HUES64 (cell line): Measurements from ENCODE around the gene SIRT3.

Experiments used
- H3K27ac ChIP-seq: 2 replicates; pipeline ENCODE4 v1.7.0; 2013; ENCODE audit warnings: low read depth, low read length, inconsistent platforms
- H3K27me3 ChIP-seq: 2 replicates; pipeline ENCODE4 v1.6.1; 2013; ENCODE audit warnings: mild to moderate bottlenecking, low read length; ENCODE audit not compliant: insufficient read depth
- H3K36me3 ChIP-seq: 2 replicates; pipeline ENCODE4 v1.6.1; 2013; ENCODE audit warnings: mild to moderate bottlenecking, low read length; ENCODE audit not compliant: insufficient read depth
- H3K4me1 ChIP-seq: 2 replicates; pipeline ENCODE4 v1.6.1; 2013; ENCODE audit warnings: mild to moderate bottlenecking, low read length, moderate library complexity; ENCODE audit not compliant: insufficient read depth
- H3K4me3 ChIP-seq: 2 replicates; pipeline ENCODE4 v1.5.1; 2013; ENCODE audit warnings: mild to moderate bottlenecking, low read length, moderate library complexity
- H3K9ac ChIP-seq: 2 replicates; pipeline ENCODE4 v1.6.1; 2013; ENCODE audit warnings: mild to moderate bottlenecking, low read depth, low read length
- H3K9me3 ChIP-seq: 2 replicates; pipeline ENCODE4 v1.6.1; 2013; ENCODE audit warnings: low read depth, low read length; ENCODE audit not compliant: insufficient read depth
- WGBS: fragments of 150-250, 120-280 bp; methylation state at CpG from one replicate; pipeline ENCODE4 v1.1.7; 2013; ENCODE audit warnings: missing lambda C conversion rate; 5-methylcytosine and 5-hydroxymethylcytosine counted together

Gene SIRT3

DNA sequence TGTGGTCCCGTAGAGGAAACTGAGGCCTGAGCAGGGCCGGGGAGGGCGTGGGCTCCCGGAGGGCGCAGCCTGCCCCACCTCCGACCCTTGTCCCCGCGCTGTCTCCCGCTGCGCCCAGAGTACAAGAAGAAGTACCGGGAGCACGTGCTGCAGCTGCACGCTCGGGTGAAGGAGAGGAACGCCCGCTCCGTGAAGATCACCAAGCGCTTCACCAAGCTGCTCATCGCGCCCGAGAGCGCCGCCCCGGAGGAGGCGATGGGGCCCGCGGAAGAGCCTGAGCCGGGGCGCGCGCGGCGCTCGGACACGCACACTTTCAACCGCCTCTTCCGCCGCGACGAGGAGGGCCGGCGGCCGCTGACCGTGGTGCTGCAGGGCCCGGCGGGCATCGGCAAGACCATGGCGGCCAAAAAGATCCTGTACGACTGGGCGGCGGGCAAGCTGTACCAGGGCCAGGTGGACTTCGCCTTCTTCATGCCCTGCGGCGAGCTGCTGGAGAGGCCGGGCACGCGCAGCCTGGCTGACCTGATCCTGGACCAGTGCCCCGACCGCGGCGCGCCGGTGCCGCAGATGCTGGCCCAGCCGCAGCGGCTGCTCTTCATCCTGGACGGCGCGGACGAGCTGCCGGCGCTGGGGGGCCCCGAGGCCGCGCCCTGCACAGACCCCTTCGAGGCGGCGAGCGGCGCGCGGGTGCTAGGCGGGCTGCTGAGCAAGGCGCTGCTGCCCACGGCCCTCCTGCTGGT is 44.0 kb upstream of the SIRT3 start:
- no peaks in the 10 kb centered on the region for H3K36me3 ChIP-seq
- H3K27me3 ChIP-seq, result peaks cover 52% of the 10 kb centered on the region
- H3K4me3 ChIP-seq, result peak overlapping the region; percentile 47
- H3K9ac ChIP-seq, result no peak overlapping the region
- H3K9me3 ChIP-seq, result no peaks in the 10 kb centered on the region
- H3K27ac ChIP-seq, result no peak overlapping the region
- WGBS, result 55% methylated on average over 85 of the region's 85 CpGs
- H3K4me1 ChIP-seq, result no peaks in the 10 kb centered on the region

- 92% methylated on average over 97 of the region's 97 CpGs for WGBS
- Histone ChIP-seq H3K9me3 (no peaks in the 10 kb centered on the region), H3K4me1 (no peaks in the 10 kb centered on the region), H3K27ac (no peak overlapping the region), H3K27me3 (peaks cover 52% of the 10 kb centered on the region), H3K9ac (no peak overlapping the region), H3K36me3 (no peaks in the 10 kb centered on the region), H3K4me3 (peak overlapping the region; percentile 47; the same call in 1 of the 2 replicates)
These were observed 43.2 kb upstream of the SIRT3 start for GRCh38 chr11:279040-279965.

DNA sequence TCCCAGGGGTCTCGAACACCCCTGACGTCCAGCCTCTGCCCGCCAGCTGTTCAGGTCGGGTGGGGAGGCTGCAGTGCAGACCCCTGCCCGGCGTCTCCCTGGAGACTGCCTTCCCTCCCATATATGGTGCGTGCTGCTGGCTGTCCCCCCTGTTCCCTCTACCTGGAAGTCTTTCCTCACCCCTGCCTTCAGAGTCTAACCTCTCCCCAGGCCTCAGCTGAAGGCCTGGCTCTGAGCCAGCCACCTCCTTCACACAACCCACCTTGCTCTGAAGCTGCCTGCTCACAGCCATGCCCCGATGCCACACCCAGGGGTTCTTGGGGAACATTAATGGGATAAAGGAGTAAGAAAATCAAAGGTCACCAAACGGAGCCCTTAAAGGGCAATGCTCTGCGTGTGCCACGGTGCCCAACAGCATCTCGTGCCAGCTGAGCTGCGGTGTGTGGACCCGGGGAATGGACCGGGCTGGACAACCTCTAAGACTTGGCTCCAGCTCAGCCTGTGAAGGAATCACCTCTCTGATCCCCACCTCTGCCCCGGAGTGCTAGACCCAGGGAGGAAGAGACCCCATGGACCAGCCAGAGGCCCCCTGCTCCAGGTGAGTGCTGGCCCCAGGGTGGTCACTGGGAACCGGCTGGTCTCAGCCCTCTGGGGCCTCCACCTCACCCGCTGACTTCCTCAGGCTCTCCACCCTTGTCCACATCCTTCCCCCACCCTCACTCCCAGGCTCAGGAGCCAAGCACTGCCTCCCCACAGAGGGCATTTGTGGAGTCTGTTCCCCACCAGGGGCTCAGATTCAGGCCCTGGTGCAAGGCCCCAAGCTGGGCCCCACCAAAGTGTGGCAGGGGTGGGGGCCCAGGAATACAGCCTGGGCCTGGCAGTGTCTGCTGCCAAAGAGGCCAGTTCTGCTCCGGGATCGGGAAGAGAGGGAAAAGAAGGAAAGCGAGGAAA is 42.1 kb upstream of the SIRT3 start, which contains the start of gene NLRP6:
TSS of gene NLRP6 (plus strand) at position 407 of the 951 bp plus-strand sequence. CDS start at position 570, 163 bp downstream.
- Histone ChIP-seq H3K27me3 (peaks cover 52% of the 10 kb centered on the region), H3K4me1 (no peaks in the 10 kb centered on the region), H3K9me3 (no peaks in the 10 kb centered on the region), H3K4me3 (no peak within 1 kb of the TSS), H3K9ac (no peak within 1 kb of the TSS), H3K36me3 (no peaks in the 10 kb centered on the region), H3K27ac (no peak within 1 kb of the TSS)
- 93% methylated on average over 21 of the region's 21 CpGs for WGBS

- Histone ChIP-seq H3K27ac (no peak overlapping the region), H3K4me1 (no peaks in the 10 kb centered on the region), H3K9ac (no peak overlapping the region), H3K4me3 (no peak overlapping the region), H3K9me3 (no peaks in the 10 kb centered on the region), H3K36me3 (no peaks in the 10 kb centered on the region), H3K27me3 (peaks cover 32% of the 10 kb centered on the region)
These were observed 40.1 kb upstream of the SIRT3 start for GRCh38 chr11:276219-276618.

DNA sequence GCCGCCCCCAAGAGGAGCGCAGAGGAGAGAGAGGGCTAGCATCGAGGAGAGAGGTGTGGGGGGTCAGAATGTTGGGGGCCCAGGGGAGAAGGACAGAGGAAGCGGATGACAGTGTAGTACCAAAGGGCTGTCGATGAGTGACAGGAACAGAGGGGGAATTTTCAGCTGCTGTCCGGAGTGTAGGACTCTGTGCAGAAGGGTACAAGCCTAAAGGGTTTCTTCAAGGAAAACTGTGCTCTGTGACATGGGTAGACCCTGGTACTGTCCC is 36.7 kb upstream of the SIRT3 start:
- no peak overlapping the region for H3K4me3 ChIP-seq
- no peak overlapping the region for H3K27ac ChIP-seq
- no peaks in the 10 kb centered on the region for H3K9me3 ChIP-seq
- 94% methylated on average over 6 of the region's 6 CpGs for WGBS
- no peaks in the 10 kb centered on the region for H3K36me3 ChIP-seq
- H3K9ac ChIP-seq, result no peak overlapping the region
- peaks cover 8% of the 10 kb centered on the region; the same call in 1 of the 2 replicates for H3K4me1 ChIP-seq
- no peaks in the 10 kb centered on the region; the same call in 1 of the 2 replicates for H3K27me3 ChIP-seq

DNA sequence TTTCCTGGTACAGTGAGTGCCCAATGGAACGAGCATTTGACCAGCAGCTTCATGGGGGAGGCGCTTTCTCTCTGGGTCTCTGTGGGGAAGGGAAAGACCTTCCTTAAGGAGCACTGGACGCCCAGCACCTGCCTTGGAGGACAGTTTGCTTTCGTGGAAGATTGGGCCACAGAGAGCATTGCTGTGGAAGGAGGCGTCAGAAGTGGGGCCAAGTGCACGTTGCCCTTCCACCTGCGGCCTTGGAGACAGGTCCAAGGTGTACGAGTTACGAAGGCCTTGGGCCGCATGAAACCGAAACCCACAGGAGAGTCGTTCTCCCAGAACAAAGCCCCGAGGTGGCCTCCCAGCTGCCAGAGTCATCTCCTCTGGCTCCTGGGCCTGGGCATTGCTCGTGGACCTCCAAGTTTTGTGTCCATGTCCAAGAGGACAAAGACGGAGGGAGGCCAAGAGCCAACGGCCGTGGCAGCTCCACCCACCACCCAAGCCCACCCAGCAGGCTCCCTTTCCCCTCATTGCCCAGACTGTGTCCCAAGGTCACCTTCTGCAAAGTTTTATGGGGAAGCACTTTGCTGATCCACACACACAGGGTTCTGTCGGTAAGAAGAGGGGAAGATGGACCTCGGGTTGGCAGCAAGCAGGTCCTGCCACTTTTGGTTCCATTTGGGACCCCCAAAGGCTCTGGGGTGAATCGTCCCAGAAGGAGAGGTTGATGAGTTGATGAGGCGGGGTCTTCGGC is 36.2 kb upstream of the SIRT3 start:
- 94% methylated on average over 22 of the region's 22 CpGs for WGBS
- H3K36me3 ChIP-seq, result no peaks in the 10 kb centered on the region
- H3K9me3 ChIP-seq, result no peaks in the 10 kb centered on the region
- peaks cover 8% of the 10 kb centered on the region; the same call in 1 of the 2 replicates for H3K4me1 ChIP-seq
- H3K27me3 ChIP-seq, result no peaks in the 10 kb centered on the region; the same call in 1 of the 2 replicates
- H3K9ac ChIP-seq, result no peak overlapping the region
- no peak overlapping the region for H3K27ac ChIP-seq
- H3K4me3 ChIP-seq, result no peak overlapping the region

GRCh38 chr11:271319-271715 is 35.2 kb upstream of the SIRT3 start:
- Histone ChIP-seq H3K27ac (no peak overlapping the region), H3K27me3 (no peaks in the 10 kb centered on the region; the same call in 1 of the 2 replicates), H3K36me3 (no peaks in the 10 kb centered on the region), H3K4me3 (no peak overlapping the region), H3K4me1 (peaks cover 8% of the 10 kb centered on the region; the same call in 1 of the 2 replicates), H3K9ac (no peak overlapping the region), H3K9me3 (0 out of 2 replicates have a peak, but pooled peaks cover 3% of the 10 kb centered on the region)
- 95% methylated on average over 8 of the region's 8 CpGs for WGBS

- Histone ChIP-seq H3K36me3 (no peaks in the 10 kb centered on the region), H3K9me3 (0 out of 2 replicates have a peak, but pooled peaks cover 4% of the 10 kb centered on the region), H3K4me1 (peaks cover 8% of the 10 kb centered on the region; the same call in 1 of the 2 replicates), H3K27me3 (no peaks in the 10 kb centered on the region; the same call in 1 of the 2 replicates), H3K4me3 (no peak overlapping the region), H3K9ac (no peak overlapping the region), H3K27ac (no peak overlapping the region)
- 86% methylated on average over 18 of the region's 18 CpGs for WGBS
These were observed 34.5 kb upstream of the SIRT3 start for GRCh38 chr11:270451-271318.

DNA sequence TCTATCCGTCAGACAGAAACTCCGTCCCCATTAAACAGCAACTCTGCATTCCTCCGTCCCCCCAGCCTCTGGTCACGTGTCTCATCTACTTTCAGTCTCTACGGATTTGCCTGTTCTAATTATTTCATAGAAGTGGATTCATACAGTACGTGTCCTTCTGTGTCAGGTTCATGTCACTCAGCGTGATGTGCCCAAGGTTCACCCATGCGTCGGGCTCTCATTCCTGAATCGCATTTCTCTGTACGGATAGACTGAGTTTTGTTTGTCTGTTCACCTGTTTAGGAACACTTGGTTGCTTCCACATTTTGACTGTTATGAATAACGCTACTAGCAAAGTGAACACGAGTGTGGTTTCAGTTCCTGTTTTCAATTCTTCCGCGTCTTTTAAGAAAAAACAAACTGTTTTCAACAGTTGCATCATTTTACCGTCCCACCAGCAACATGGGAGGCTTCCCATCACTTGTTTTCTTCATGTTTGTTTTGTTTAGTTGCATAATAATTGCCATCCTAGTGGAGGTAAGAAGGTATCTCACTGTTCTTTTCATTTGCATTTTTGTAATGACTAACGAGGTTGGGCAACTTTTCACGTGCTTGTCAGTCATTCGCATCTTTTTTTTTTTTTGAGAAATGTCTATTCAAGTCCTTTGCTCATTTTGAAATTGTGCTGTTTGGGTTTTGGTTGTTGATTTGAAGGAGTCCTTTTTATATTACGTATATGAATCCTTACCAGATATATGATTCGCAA is 33.2 kb upstream of the SIRT3 start:
- H3K4me3 ChIP-seq, result no peak overlapping the region
- peaks cover 8% of the 10 kb centered on the region; the same call in 1 of the 2 replicates for H3K4me1 ChIP-seq
- H3K9me3 ChIP-seq, result 0 out of 2 replicates have a peak, but pooled peaks cover 4% of the 10 kb centered on the region
- WGBS, result 77% methylated on average over 19 of the region's 21 CpGs
- H3K9ac ChIP-seq, result no peak overlapping the region
- no peaks in the 10 kb centered on the region; the same call in 1 of the 2 replicates for H3K27me3 ChIP-seq
- no peaks in the 10 kb centered on the region for H3K36me3 ChIP-seq
- H3K27ac ChIP-seq, result no peak overlapping the region
